ENCODE data around the gene BAZ1B.
"Not testable (repeated sequence)": the region's sequence is repeated elsewhere in the genome, so short reads cannot be mapped to it uniquely, and the experiment has no call there.

BAZ1B gene

DNA sequence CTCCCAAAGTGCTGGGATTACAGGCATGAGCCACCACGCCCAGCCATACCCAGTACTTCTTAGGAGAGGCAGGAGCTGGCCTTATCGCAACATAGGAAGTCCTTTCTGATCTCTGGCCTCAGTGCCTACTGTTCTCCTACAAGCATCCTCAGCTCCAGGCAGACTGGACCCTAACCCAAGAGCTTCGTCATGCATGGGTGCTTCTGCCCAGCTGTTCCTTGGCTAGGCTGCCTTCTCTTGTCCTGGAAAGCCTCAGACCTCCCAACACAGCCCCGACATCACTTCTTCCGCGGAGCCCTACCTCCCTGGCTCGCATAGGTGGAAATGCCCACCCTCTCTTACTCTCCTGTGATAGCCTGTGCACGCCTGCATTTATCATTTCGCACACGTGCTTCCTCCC is 19.6 kb upstream of the BAZ1B start:
- no peak for DNase-seq (ENCODE audit: low spot score)

DNA sequence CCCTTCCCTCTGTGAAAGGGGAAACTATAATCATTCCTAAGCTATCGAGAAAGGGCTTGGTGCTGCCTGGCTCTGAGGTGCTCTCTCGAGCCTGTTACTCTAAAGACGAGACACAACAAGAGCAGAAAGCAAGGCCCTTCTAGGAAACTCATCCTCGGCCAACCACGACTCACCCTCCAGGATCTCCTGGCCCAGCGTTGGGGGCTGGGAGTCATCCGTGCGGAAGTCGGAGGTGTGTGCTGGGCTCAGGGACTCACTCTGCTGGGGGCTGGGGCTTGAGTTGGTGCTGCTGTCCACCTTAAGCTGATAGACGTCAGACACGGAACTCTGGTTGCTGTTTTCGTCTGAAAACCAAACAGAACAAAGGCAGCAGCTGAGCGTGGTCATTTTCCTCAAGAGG is 17.6 kb upstream of the BAZ1B start:
- DNase-seq (ENCODE audit: low spot score) = no peak

DNA sequence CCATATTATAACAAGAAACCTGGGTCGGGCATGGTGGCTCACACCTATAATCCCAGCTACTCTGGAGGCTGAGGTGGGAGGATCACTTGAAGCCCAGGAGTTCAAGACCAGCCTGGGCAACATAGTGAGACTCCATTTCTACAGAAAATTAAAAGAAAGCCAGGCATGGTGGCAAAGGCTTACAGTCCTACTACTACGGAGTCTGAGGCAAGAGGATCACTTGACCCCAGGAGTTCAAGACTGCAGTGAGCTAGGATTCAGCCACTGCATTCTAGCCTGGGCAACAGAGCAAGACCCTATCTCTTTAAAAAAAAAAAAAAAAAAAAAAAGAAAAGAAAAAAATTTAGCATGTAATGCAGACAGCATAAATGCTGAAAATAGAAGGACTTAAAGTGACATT is 16.4 kb upstream of the BAZ1B start:
- not testable (repeated sequence) for DNase-seq (ENCODE audit: low spot score)

DNA sequence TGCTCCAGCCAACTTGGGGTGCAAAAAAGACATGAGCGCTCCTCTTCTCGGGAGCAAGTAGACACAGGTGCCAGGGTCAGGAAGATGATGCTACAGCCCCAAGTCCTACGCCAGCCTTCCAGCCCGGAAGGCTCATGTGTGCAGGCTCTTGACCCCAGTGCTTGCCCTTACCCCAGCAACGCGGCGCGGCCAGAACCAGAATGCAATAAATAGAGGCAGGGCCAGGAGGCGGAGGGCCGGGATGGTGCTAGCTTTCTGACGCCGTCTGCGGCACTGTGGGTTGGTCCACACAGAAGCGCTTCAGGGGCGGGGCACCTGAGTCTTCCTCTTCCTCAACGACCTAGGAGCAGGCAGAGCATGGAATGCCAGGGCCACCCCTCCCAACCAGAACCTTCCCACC is 15.0 kb upstream of the BAZ1B start:
- DNase-seq (ENCODE audit: low spot score) = no peak

DNA sequence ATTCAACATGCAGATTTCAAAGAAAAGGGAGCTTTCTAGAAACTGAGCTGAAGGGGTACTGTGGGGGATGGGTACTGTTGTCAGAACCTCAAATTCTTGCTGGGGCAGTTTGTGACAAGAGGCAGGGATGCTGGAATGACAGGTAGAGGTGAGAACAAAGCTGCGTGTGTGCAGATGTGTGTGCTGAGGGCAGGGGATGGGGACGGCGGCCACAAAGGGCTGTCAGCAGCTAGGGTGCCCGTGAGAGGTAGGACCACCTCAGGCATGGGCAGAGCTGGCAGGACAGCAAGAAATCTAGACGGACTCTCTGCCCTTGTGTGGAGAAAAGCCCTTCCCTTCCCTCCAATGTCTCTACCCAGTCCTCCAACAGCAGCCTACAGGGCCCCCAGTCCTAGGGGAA is 14.4 kb upstream of the BAZ1B start:
- no peak for DNase-seq (ENCODE audit: low spot score)

DNA sequence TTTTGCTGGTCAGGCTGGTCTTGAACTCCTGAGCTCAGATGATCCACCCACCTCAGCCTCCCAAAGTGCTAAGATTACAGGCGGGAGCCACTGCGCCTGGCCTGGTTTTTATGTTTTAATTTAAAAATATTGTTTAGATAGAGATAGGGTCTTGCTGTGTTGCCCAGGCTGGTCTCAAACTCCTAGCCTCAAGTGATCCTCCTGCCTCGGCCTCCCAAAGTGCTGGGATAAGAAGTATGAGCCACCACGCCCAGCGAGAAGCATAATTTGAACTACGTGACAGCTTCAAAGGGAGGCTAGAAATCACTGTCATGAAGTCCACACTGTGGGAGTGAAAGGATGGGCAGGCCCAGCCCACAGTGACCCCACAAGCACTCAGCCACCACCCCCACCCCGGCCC is 13.8 kb upstream of the BAZ1B start:
- not testable (repeated sequence) for DNase-seq (ENCODE audit: low spot score)

DNA sequence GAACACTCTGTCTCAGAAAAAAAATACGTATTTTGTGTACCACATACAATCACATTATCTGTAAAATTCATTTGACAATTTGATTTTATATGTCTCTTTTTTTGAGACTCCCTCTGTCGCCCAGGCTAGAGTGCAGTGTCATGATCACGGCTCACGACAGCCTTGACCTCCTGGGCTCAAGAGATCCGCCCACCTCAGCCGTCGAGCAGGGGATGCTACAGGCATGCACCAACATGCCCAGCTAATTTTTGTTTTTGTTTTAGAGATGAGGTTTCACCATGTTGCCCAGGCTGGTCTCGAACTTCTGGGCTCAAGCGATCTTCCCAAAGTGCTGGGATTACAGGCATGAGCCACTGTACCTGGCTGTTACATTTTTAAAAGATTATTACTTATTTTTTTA is 11.6 kb upstream of the BAZ1B start:
- DNase-seq (ENCODE audit: low spot score) = no peak

DNA sequence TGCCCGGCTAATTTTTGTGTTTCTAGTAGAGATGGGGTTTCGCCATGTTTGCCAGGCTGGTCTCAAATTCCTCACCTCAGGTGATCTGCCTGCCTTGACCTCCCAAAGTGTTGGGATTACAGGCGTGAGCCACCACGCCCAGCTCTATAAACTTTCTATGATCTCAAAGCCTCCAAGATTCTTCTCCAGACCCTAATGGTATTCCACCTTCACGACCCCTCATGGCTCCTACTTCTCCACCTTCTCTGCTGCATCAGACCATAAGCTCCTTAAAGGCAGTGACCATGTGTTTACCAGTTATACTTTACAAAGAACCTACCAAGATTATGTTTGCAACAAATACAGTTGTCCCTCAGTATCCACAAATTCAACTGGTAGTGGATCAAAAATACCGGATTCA is 10.1 kb upstream of the BAZ1B start:
- DNase-seq (ENCODE audit: low spot score) = no peak

DNA sequence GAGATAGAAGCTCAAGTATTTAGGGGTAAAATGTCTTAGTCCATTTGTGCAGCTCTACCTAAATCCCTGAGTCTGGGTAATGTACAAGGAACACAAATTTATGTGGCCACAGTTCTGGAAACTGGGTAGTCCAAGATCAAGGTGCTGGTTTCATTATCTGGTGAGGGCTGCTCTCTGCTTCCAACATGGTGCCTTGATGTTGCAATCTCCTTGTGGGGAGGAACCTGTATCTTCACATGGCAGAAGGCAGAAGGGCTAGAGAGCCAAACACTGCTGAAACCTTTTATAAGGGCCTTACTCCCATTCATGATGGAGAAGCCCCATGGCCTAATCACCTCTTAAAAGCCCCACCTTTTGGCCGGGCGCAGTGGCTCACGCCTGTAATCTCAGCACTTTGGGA is 8.7 kb upstream of the BAZ1B start:
- DNase-seq (ENCODE audit: low spot score) = no peak

DNA sequence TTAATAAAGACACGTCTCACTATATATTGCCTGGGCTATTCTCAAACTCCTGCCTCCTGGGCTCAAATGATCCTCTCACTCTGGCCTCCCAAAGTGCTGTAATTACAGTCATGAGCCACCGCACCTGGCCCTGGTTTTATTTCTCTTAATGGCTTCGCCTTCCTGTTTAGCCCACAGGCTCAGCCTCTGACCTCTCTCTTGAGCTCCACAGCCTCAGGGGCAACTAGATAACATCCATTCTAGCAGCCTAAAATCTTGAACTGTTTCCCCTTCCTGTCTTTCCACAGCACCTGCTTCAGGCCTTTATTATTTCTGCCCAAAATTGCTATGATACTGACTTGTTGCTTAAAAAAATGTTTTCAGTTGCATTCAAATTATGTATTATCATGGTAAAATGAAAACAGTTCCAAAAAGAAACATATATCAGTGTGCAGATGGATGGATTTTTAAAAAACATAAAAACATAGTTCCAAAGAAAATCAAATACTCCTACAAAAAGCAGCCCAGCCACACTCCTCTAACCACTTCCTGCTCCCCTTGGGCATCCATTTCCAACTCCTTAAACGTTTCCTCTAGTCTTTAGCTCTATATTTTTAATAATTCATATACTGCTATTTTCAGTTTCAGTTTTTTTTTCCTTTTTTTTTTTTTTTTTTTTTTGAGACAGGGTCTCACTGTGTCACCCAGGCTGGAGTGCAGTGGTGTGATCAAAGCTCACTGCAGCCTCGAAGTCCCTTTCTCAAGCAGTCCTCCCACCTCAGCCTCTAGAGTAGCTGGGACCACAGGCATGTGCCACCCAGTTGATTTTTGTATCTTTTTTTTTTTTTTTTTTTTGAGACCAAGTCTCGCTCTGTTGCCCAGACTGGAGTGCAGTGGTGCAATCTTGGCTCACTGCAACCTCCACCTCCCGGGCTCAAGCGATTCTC is 5.1 kb upstream of the BAZ1B start:
- DNase-seq (ENCODE audit: low spot score) = no peak

DNA sequence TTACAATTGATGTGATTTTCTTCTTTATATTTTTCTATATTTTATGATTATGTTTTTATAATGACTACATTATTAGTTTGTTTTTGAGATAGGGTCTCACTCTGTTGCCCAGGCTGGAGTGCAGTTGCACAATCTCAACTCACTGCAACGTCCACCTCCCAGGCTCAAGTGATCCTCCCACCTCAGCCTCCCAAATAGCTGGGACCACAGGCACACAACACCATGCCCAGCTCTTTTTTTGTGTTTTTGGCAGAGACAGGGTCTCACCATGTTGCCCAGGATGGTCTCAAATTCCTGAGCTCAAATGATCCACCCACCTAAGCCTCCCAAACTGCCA is 4.0 kb upstream of the BAZ1B start:
- not testable (repeated sequence) for DNase-seq (ENCODE audit: low spot score)

DNA sequence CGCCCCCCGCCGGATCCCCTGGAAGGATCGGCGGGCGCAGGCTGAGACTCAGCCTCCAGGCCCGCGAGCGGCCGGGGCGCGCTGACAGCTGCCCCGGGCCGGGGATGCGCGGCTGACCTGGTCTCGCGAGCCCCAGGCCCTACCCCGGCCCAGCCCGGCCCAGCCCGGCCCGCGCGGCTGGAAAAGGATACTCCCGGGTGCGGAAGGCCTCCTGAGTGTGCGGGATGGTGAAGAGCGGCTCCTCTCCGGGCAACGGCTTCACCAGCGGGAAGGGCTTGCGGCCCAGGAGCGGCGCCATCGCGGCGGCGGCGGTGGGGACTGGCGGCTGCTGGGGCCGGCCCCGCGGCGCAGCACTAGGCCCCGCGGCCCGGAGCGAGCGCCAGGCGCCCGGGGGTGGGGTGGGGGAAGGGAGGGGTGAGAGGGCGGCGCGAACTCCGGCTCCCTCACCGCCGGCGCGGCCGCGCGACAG is 423 bp downstream of the BAZ1B start:
- no peak for DNase-seq (ENCODE audit: low spot score)

DNA sequence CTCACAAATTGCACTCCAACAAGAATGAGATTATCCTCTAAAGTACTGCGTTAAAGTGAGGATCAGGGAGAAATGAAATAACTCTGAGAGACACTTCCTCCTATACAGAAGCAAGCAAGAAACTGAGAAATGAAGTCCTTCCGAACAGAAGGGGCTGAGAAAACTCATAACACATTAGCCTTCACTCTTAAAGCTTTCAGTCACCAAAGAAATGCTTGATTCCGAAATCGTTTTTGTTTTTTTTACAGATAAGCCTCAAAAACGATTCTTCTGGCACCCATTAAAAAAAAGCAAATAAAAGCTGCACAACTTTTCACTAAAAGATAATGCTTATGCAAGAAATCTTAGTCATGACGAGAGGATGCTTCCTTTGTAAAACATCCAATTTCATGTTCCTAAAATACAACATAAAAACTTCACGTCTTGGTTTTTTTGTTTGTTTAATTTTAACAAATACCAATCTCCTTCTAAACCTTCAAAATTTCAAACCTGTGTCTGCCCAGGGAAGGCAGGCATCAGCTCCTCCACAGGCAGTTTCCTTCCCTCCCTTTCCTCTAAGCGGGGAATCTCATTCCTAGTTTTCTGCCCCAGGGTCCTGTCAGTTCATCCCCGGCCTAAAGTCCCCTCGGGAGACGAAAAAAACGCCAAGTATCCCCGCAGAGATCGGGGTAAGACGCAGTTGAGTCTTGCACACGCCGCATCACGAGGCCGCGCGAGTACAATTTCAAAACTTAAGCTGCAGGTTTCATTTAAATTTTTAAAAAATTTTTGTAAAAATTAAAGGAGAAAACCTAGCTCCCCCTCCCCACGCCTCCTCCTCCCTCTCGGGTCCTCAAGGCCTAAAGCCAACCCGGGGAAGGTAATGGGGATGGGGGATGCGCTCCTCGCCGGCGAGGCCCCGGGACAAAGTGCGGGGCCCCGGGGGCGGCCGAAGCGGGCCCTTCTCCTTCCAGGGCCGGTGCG is 1.1 kb downstream of the BAZ1B start:
- no peak for DNase-seq (ENCODE audit: low spot score)

DNA sequence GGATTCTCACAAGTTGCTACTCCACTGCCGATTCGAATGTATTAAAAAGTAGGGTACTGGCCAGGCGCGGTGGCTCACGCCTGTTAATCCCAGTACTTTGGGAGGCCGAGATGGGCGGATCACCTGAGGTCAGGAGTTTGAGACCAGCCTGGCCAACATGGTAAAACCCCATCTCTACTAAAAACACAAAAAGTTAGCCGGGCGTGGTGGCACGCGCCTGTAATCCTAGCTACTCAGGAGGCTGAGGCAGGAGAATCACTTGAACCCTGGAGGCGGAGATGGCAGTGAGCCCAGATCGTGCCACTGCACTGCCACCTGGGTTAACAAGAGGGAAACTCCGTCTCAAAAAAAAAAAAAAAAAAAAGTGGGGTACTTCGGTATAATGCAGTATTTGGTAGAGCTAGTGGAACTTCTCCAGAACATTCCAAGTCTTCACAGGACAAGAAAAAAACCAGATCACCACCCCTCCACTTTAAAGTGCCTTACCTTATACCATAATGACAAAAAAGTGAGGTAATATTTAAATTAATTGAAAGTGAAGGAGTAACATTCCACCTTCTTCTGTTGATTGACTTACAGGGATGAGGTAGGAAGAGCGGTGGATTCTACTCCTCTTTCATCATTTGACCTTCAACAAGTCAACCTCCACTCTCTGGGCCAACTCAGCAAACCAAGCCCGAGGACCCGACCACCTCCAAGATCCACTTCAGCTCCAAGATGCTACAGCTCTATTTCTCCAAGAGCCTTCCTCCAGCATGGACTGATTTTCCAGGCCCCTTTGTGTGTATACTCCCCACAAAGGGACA is 2.0 kb downstream of the BAZ1B start:
- DNase-seq (ENCODE audit: low spot score) = peak; percentile 15

DNA sequence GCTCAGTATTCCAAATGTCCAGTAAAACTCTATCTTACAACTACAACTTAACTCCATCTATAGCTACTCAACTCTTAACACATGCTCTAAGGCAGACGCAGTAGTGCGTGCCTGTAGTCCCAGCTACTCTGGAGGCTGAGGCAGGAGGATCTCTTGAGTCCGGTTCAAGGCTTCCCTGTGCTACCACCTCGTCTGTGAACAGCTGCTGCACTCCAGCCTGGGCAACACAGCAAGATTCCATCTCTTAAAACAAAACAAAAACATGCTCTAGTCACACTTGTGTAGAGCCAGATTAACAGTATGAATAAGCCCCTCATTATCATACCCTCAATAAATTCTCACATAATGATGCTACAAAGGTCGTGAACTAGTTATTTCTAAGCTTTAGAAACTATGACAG is 3.6 kb downstream of the BAZ1B start:
- DNase-seq (ENCODE audit: low spot score) = no peak

DNA sequence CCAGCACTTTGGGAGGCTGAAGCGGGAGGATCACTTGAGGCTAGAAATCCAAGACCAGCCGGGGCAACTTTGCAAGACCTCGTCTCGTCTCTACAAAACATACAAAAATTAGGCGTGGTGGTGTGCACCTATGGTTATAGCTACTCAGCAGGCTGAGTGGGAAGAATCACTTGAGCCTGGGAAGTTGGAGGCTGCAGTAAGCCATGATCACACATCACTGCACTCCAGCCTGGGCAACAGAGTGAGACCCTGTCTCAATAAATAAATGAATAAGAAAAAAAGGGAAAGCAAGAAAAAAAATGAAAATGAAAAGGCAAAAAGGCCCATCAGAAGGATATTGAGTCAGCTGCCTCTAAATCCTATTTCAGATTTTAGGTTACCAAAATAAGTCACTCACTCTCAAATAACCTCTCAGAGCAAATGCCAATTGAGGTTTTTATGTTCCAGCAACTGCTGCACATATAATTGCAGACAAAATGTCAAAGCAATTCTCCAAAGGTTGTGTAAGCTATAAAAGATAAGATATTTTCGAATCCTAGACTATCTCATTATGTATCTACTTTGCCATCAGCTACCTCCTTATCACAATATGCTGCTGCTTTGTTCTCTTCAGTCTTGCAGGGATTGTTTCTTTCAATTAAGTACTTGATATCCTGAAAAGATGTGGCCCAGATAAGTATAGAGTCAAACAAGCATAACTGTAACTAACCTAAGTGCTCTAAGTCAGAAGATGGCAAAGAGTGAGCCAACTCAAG is 4.7 kb downstream of the BAZ1B start:
- DNase-seq (ENCODE audit: low spot score) = no peak

DNA sequence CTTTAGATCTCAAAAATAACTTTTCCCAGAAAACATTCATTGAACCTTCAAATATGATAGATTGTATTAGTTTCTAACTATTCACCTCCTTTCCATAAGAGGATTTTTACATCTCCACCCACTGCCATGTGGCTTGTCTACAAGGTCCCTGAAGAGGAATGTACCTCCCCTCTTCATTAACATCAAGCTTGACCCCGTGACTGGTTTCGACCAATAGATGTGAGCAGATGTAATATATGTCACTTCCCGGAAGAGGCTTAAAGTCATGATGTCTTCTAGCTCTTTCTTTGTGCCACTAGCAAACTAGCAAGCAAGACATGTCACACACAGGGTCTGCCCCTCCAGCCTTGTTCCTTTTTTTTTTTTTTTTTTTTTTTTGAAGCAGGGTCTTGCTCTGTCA is 6.9 kb downstream of the BAZ1B start:
- DNase-seq (ENCODE audit: low spot score) = no peak

DNA sequence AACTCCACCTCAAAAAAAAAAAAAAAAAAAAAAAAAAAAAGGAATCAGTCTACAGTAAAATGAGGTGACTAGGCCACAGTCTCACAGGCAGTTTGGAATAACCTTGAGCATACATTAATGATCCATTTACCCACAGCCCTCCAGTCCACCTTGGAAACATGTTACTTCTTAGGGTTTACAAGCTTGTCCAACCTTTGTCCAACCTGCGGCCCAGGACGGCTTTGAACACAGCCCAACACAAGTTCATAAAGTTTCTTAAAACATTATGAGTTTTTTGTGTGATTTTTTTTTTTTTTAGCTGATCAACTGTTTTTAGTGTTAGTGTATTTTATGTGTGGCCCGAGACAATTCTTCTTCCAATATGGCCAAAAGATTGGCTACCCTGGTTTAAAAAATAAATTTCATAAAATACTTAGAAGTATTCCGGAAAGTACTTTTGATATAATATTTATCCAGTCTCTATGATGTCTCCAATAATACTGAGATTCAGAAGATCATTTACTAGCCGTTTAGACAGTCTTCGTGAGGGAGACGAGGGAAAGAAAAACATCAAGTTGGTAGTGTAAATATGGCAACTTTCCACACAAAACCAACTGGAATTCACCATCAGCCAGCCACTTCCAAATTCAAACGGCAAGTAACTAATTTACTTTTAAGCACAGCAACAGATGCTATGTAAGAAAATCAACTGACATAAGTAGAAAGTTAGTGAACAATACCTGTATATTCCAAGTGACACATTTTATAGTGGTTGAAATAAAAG is 9.9 kb downstream of the BAZ1B start:
- no peak for DNase-seq (ENCODE audit: low spot score)

DNA sequence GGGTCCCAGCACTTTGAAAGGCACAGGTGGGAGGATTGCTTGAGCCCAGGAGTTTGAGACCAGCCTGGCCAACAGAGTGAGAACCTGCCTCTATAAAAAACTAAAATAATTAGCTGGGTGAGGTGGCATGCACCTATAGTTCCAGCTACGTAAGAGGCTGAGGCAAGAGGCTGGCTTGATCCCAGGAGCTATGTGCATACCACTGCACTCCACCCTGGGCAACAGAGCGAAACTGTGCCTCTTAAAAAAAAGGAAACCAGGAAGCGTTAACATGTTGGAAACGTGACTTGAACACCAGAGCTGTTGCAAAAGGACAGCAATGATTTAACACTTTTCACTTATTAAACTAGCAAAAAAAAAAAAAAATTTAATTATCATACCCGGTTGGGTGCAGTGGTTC is 12.6 kb downstream of the BAZ1B start:
- no peak for DNase-seq (ENCODE audit: low spot score)

DNA sequence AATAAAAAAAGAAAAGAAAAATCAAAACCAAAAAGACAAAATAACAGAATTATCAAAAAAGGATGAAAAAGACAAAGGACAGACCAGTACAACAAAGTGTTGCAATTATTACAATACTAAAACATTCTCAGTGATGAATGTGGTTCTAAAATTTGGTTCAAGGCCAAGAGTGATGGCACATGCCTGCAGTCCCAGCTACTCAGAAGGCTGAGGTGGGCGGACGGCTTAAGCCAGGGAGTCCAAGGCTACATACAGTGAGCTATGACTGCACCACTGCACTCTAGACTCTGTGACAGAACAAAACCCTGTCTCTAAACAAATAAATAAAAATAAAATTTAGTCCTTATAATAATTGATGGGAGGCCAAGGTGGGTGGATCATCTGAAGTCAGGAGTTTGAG is 14.5 kb downstream of the BAZ1B start:
- DNase-seq (ENCODE audit: low spot score) = no peak

DNA sequence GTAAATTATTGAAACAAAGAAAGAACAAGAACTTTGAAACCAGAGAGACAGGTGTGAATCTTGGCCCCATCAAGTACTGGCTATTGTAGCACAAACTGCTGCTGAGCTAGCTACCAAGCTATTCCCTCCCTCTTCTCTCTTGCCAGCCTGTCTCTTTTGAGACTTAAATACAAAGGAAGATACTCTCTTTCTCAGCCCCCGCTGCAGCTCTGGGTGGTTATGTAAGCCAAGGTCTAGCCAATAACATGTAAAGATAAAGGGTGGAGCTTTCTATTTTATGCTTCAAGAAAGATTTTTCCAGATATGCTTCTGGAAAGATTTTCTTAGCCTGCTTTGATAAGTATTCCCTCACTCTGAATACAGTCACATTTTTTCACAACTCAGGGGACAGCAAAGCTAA is 17.2 kb downstream of the BAZ1B start:
- DNase-seq (ENCODE audit: low spot score) = no peak
